Ishikawa (cell line): ENCODE data around the gene CFL2.

Source experiments
- CEBPB ChIP-seq: IDR thresholded peaks from 2 replicates; pipeline ENCODE4 v1.6.1; 2012
- CREB1 ChIP-seq: IDR thresholded peaks from 2 replicates; pipeline ENCODE4 v1.6.1; 2012; ENCODE audit warnings: low read depth
- EGR1 ChIP-seq: IDR thresholded peaks from 2 replicates; pipeline ENCODE4 v1.6.1; 2012
- EP300 ChIP-seq: IDR thresholded peaks from 2 replicates; pipeline ENCODE4 v1.6.1; 2012; ENCODE audit warnings: borderline replicate concordance
- FOXM1 ChIP-seq: IDR thresholded peaks from 2 replicates; pipeline ENCODE4 v1.6.1; 2012; ENCODE audit warnings: low read depth, borderline replicate concordance
- NFIC ChIP-seq: IDR thresholded peaks from 2 replicates; pipeline ENCODE4 v1.6.1; 2012
- RAD21 ChIP-seq: IDR thresholded peaks from 2 replicates; pipeline ENCODE4 v1.6.1; 2012; ENCODE audit warnings: low read depth
- TAF1 ChIP-seq: IDR thresholded peaks from 2 replicates; pipeline ENCODE4 v1.6.1; 2012; ENCODE audit warnings: low read depth, mild to moderate bottlenecking
- TCF12 ChIP-seq: IDR thresholded peaks from 2 replicates; pipeline ENCODE4 v1.6.1; 2012; ENCODE audit warnings: low read depth
- TEAD4 ChIP-seq: IDR thresholded peaks from 2 replicates; pipeline ENCODE4 v1.6.1; 2012
- YY1 ChIP-seq: IDR thresholded peaks from 2 replicates; pipeline ENCODE4 v1.6.1; 2012; ENCODE audit warnings: low read depth
- ZBTB7A ChIP-seq: IDR thresholded peaks from 2 replicates; pipeline ENCODE4 v1.6.1; 2012; ENCODE audit warnings: low read depth
- TF ChIP-seq, protein P1 (sequence below): IDR thresholded peaks from 2 replicates; pipeline ENCODE4 v1.6.1; 2012
- TF ChIP-seq, protein P2 (sequence below): IDR thresholded peaks from 2 replicates; pipeline ENCODE4 v1.6.1; 2012; ENCODE audit warnings: low read depth, mild to moderate bottlenecking
- TF ChIP-seq, protein P3 (sequence below): IDR thresholded peaks from 2 replicates; pipeline ENCODE4 v1.6.1; 2012

Gene CFL2

DNA sequence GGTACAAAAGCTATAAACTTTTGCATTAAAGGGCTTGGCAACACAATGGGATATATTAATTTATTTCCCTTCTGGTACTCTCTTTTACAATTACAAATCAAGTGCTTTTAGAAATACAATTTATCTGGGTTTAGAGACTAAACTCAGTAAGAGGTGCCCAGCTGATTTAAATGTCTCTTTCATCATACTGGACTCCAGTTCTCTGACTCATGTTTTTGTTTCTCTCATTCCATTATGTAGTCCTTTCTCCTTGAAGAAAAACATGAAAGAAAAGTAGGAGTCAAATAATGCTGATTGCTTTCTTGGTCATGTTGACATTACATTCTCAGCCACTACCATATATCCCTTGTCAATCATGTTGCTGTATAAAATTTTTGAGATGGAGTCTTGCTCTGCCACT lies 36.3 kb upstream of the CFL2 start:
- no peak for TF ChIP-seq EP300
- no peak for TF ChIP-seq CEBPB
- no peak for TF ChIP-seq NFIC
- TF ChIP-seq, protein P1, sequence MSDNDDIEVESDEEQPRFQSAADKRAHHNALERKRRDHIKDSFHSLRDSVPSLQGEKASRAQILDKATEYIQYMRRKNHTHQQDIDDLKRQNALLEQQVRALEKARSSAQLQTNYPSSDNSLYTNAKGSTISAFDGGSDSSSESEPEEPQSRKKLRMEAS: no peak
- no peak for TF ChIP-seq CREB1
- no peak for TF ChIP-seq TCF12
- no peak for TF ChIP-seq YY1
- TF ChIP-seq, protein P2, sequence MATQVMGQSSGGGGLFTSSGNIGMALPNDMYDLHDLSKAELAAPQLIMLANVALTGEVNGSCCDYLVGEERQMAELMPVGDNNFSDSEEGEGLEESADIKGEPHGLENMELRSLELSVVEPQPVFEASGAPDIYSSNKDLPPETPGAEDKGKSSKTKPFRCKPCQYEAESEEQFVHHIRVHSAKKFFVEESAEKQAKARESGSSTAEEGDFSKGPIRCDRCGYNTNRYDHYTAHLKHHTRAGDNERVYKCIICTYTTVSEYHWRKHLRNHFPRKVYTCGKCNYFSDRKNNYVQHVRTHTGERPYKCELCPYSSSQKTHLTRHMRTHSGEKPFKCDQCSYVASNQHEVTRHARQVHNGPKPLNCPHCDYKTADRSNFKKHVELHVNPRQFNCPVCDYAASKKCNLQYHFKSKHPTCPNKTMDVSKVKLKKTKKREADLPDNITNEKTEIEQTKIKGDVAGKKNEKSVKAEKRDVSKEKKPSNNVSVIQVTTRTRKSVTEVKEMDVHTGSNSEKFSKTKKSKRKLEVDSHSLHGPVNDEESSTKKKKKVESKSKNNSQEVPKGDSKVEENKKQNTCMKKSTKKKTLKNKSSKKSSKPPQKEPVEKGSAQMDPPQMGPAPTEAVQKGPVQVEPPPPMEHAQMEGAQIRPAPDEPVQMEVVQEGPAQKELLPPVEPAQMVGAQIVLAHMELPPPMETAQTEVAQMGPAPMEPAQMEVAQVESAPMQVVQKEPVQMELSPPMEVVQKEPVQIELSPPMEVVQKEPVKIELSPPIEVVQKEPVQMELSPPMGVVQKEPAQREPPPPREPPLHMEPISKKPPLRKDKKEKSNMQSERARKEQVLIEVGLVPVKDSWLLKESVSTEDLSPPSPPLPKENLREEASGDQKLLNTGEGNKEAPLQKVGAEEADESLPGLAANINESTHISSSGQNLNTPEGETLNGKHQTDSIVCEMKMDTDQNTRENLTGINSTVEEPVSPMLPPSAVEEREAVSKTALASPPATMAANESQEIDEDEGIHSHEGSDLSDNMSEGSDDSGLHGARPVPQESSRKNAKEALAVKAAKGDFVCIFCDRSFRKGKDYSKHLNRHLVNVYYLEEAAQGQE: no peak
- no peak for TF ChIP-seq ZBTB7A
- no peak for TF ChIP-seq TAF1
- no peak for TF ChIP-seq RAD21
- no peak for TF ChIP-seq FOXM1

DNA sequence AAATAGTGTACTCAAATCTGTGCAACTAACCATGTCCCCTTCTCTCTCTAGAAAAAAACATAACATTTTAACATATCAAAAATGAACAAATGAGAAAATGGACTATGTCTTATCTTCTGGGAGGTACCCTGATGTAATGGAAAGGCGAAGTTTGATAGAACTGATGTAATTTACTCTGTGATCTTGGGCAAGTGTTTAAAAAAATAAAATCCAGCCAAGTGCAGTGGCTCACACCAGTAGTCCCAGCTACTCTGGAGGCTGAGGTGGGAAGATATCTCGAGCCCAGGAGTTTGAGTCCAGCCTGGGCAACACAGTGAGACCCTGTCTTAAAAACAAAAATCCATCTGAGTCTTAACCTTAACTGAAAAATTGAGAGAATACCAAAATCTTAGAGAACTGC lies 35.8 kb upstream of the CFL2 start:
- TF ChIP-seq CREB1: no peak
- TF ChIP-seq CEBPB: no peak
- TF ChIP-seq, protein P3, sequence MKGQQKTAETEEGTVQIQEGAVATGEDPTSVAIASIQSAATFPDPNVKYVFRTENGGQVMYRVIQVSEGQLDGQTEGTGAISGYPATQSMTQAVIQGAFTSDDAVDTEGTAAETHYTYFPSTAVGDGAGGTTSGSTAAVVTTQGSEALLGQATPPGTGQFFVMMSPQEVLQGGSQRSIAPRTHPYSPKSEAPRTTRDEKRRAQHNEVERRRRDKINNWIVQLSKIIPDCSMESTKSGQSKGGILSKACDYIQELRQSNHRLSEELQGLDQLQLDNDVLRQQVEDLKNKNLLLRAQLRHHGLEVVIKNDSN: no peak
- TF ChIP-seq TEAD4: no peak
- TF ChIP-seq, protein P1: no peak
- TF ChIP-seq TCF12: no peak
- TF ChIP-seq YY1: no peak
- TF ChIP-seq NFIC: no peak
- no peak for TF ChIP-seq EP300
- TF ChIP-seq ZBTB7A: no peak
- no peak for TF ChIP-seq TAF1

DNA sequence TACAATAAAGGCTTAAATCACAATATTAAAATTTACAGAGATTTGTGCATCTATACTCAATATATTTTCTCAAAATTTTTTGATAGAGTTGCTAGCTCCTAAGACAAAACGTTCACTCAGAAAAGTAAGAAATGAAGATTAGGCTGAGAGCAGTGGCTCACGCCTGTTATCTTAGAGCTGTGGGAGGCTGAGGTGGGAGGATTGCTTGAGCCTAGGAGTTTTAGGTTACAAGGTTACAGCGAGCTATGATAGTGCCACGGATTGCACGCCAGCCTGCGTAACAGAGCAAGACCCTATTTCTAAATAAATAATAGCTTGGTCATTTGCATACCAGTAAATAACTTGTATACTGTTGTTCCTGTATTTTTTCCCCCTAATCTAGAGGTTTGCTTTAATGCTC lies 35.0 kb upstream of the CFL2 start:
- TF ChIP-seq FOXM1: no peak
- TF ChIP-seq EP300: no peak
- TF ChIP-seq TCF12: no peak
- TF ChIP-seq, protein P1: no peak
- TF ChIP-seq, protein P3: no peak
- no peak for TF ChIP-seq CEBPB
- TF ChIP-seq RAD21: no peak

DNA sequence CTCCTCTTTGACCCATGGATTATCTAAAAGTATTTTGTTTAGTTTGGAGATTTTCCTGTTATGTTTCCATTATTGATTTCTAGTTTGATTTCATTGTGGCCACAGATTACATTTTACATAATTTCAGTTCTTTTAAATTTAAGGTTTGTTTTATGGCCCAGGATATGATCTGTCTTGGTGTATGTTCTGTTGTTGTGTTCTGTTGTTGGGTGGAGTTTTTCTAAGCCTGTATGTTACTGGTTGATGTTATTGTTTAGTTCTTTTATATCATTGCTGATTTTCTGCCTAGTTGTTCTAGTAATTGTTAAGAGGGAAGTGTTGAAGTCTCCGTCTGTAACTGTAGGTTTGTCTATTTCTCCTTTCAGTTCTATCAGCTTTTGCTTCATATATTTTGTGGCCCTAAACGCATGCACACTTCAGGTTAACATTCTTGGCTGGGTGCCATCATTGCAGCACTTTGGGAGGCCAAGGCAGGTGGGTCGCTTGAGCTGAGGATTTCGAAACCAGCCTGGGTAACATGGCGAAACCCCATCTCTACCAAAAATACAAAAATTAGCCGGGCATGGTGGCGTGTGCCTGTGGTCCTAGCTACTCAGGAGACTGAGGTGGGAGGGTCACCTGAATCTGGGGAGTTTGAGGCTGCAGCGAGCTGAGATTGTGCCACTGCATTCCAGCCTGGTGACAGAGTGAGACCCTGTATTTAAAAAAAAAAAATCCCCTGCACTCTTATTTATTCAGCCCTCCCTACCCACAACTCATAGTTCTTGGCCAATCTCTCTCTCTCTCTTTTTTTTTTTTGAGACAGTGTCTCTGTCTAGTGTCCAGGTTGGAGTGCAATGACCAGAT lies 28.1 kb upstream of the CFL2 start:
- TF ChIP-seq FOXM1: no peak
- TF ChIP-seq NFIC: no peak
- no peak for TF ChIP-seq YY1
- no peak for TF ChIP-seq EGR1
- TF ChIP-seq TEAD4: no peak
- TF ChIP-seq TCF12: no peak
- TF ChIP-seq, protein P1: no peak
- TF ChIP-seq CEBPB: no peak
- TF ChIP-seq EP300: no peak
- no peak for TF ChIP-seq RAD21
- TF ChIP-seq, protein P3: no peak
- TF ChIP-seq, protein P2: no peak
- no peak for TF ChIP-seq ZBTB7A
- TF ChIP-seq TAF1: no peak
- no peak for TF ChIP-seq CREB1

DNA sequence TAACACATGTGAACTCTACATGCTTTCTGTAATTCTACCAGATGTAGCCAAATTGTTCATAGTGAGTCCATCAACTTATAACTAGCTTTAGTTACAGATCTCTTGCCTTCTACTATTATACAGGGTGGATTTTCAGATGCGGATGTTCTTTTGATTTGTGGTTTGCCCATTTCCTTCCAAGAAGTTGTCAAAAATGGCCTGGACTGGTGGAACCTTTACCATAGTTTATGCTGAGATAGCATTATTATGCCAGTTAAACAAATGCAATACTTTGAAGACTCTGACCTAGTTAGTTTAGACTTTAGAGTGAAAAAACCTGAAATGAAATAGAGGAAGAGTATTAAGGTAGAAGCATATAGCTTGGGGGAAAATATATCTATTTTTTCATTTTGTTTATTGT lies 27.4 kb upstream of the CFL2 start:
- no peak for TF ChIP-seq RAD21
- TF ChIP-seq, protein P3: no peak
- TF ChIP-seq, protein P1: no peak
- no peak for TF ChIP-seq EP300
- TF ChIP-seq, protein P2: no peak
- no peak for TF ChIP-seq TEAD4
- TF ChIP-seq EGR1: no peak
- TF ChIP-seq CREB1: no peak
- TF ChIP-seq ZBTB7A: no peak
- no peak for TF ChIP-seq TCF12
- no peak for TF ChIP-seq YY1
- TF ChIP-seq FOXM1: no peak
- TF ChIP-seq NFIC: no peak
- no peak for TF ChIP-seq CEBPB
- TF ChIP-seq TAF1: no peak
